Mesenchymal stem cell (in vitro differentiated cells and primary cell): Measurements from ENCODE around the gene RHOC.

ENCODE experiments used
- DNase-seq: peaks from one replicate; pipeline ENCODE4 v3.0.0-alpha.2; 2013
- H2AFZ ChIP-seq: one replicate; pipeline ENCODE4 v1.6.1; 2013; ENCODE audit warnings: low read depth, mild to moderate bottlenecking, control low read depth, inconsistent platforms, low read length, moderate library complexity
- H2AK5ac ChIP-seq: 2 replicates; pipeline ENCODE4 v1.6.1; 2013; ENCODE audit warnings: low read length, moderate library complexity, mild to moderate bottlenecking, inconsistent platforms; ENCODE audit not compliant: severe bottlenecking
- H2BK120ac ChIP-seq: one replicate; pipeline ENCODE4 v1.6.1; 2013; ENCODE audit warnings: low read depth, mild to moderate bottlenecking, inconsistent platforms, low read length, moderate library complexity
- H2BK12ac ChIP-seq, 2 experiments: one replicate each; pipeline ENCODE4 v1.6.1; 2013; ENCODE audit warnings: inconsistent platforms in 2 of 2, low read length in 2 of 2, mild to moderate bottlenecking in 2 of 2, moderate library complexity in 2 of 2, control low read depth in 1 of 2
- H2BK15ac ChIP-seq: one replicate; pipeline ENCODE4 v1.6.1; 2013; ENCODE audit warnings: mild to moderate bottlenecking, low read depth, inconsistent platforms; ENCODE audit not compliant: poor library complexity, severe bottlenecking
- H2BK5ac ChIP-seq: 2 replicates; pipeline ENCODE4 v1.6.1; 2013; ENCODE audit warnings: low read depth, mild to moderate bottlenecking, low read length, control low read depth, inconsistent platforms; ENCODE audit not compliant: poor library complexity, severe bottlenecking
- H3K14ac ChIP-seq, 2 experiments: one replicate each; pipeline ENCODE4 v1.6.1; 2013; ENCODE audit warnings: inconsistent platforms in 2 of 2, low read length in 2 of 2, control low read depth in 1 of 2, mild to moderate bottlenecking in 1 of 2, moderate library complexity in 1 of 2
- H3K18ac ChIP-seq, 2 experiments: one replicate each; pipeline ENCODE4 v1.6.1; 2013; ENCODE audit warnings: inconsistent platforms in 2 of 2, low read length in 2 of 2, control low read depth in 1 of 2, low read depth in 1 of 2, mild to moderate bottlenecking in 1 of 2
- H3K23ac ChIP-seq, 2 experiments: one replicate each; pipeline ENCODE4 v1.6.1; 2013; ENCODE audit warnings: inconsistent platforms in 2 of 2, low read length in 2 of 2, mild to moderate bottlenecking in 2 of 2, moderate library complexity in 2 of 2, control low read depth in 1 of 2
- H3K27ac ChIP-seq: 2 replicates; pipeline ENCODE4 v1.5.1; 2013; ENCODE audit warnings: mild to moderate bottlenecking, moderate library complexity, low read length, control low read depth, inconsistent platforms; ENCODE audit not compliant: poor library complexity, severe bottlenecking
- H3K27me3 ChIP-seq, 2 experiments: 2 replicates each; pipeline versions ENCODE4 v1.6.1 to v1.7.0; 2013; ENCODE audit warnings: low read length in 2 of 2, mild to moderate bottlenecking in 2 of 2, moderate library complexity in 2 of 2, control low read depth in 1 of 2, inconsistent platforms in 1 of 2; ENCODE audit not compliant: control insufficient read depth in 1 of 2, insufficient read depth in 1 of 2
- H3K36me3 ChIP-seq, 2 experiments: 2 replicates each; pipeline versions ENCODE4 v1.6.1 to v1.7.0; 2013; ENCODE audit warnings: low read length in 2 of 2, control low read depth in 1 of 2, inconsistent platforms in 1 of 2, low read depth in 1 of 2, mild to moderate bottlenecking in 1 of 2; ENCODE audit not compliant: insufficient read depth in 2 of 2, control insufficient read depth in 1 of 2
- H3K4ac ChIP-seq, 2 experiments: one replicate each; pipeline ENCODE4 v1.6.1; 2013; ENCODE audit warnings: inconsistent platforms in 2 of 2, low read length in 2 of 2, mild to moderate bottlenecking in 2 of 2, moderate library complexity in 2 of 2, control low read depth in 1 of 2, low read depth in 1 of 2
- H3K4me1 ChIP-seq: 2 replicates; pipeline ENCODE4 v1.6.1; 2013; ENCODE audit warnings: low read depth, low read length, control low read depth; ENCODE audit not compliant: control insufficient read depth, insufficient read depth
- H3K4me2 ChIP-seq: 2 replicates; pipeline ENCODE4 v1.6.1; 2013; ENCODE audit warnings: low read length, mild to moderate bottlenecking, inconsistent platforms; ENCODE audit not compliant: poor library complexity, severe bottlenecking
- H3K4me3 ChIP-seq, 2 experiments: 2 replicates each; pipeline versions ENCODE4 v1.5.1 to v1.7.0; 2013; ENCODE audit warnings: low read length in 2 of 2, mild to moderate bottlenecking in 2 of 2, control low read depth in 1 of 2, low read depth in 1 of 2; ENCODE audit not compliant: insufficient read depth in 1 of 2
- H3K79me1 ChIP-seq: replicated peaks from 2 replicates; pipeline ENCODE4 v1.6.1; 2013; ENCODE audit warnings: mild to moderate bottlenecking, control low read depth, low read length, inconsistent platforms; ENCODE audit not compliant: poor library complexity, severe bottlenecking
- H3K9ac ChIP-seq: 2 replicates; pipeline ENCODE4 v1.7.0; 2013; ENCODE audit warnings: mild to moderate bottlenecking, low read length, moderate library complexity
- H3K9me3 ChIP-seq: 2 replicates; pipeline ENCODE4 v1.7.0; 2013; ENCODE audit warnings: mild to moderate bottlenecking, low read length; ENCODE audit not compliant: control insufficient read depth
- H4K8ac ChIP-seq: one replicate; pipeline ENCODE4 v1.6.1; 2013; ENCODE audit warnings: inconsistent platforms, mild to moderate bottlenecking, low read length, moderate library complexity
- H4K91ac ChIP-seq: one replicate; pipeline ENCODE4 v1.6.1; 2013; ENCODE audit warnings: mild to moderate bottlenecking, low read length, inconsistent platforms
- WGBS: methylation state at CpG from one replicate; pipeline ENCODE4 v1.1.7; 2013; ENCODE audit warnings: mixed read lengths; 5-methylcytosine and 5-hydroxymethylcytosine counted together

RHOC gene

DNA sequence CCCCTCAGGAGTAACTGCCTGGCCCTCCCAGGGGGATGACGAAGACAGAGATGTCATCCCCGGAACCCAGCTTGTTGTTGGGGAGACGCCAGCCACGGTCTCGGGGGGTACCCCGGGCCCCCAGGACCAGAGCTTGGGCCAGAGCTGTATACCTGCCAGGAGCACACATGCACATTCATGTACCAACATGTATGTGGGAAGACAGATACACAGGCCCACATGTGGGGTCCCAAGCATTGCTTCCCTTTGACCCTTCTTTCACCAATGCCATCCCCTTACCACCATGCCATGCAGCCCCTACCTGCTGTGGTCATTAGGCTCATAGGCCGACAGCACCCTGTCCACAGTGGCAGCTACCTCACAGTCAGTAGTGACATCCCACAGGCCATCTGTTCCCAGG, 3.2 kb upstream of the RHOC start:
- Histone ChIP-seq H3K36me3 (peaks cover 0 to 12% of the 10 kb centered on the region in 2 experiments), H2AK5ac (no peak overlapping the region), H3K23ac (peak overlapping the region in 1 of 2 experiments; percentile 10), H3K9ac (no peak overlapping the region), H2AFZ (no peak overlapping the region), H3K27me3 (peaks cover 0 to 6% of the 10 kb centered on the region in 2 experiments), H3K4me3 (no peak overlapping the region), H4K91ac (no peak overlapping the region), H3K27ac (no peak overlapping the region), H2BK15ac (no peak overlapping the region), H3K4ac (no peak overlapping the region), H3K18ac (no peak overlapping the region), H3K4me1 (peaks cover 23% of the 10 kb centered on the region), H4K8ac (no peak overlapping the region), H3K9me3 (no peaks in the 10 kb centered on the region), H3K79me1 (peaks cover 1% of the 10 kb centered on the region), H2BK120ac (no peak overlapping the region), H2BK12ac (no peak overlapping the region), H3K14ac (no peak overlapping the region), H3K4me2 (no peak overlapping the region), H2BK5ac (no peak overlapping the region)
- 95% methylated on average over 7 of the region's 7 CpGs for WGBS
- DNase-seq, result no peak

GRCh38 chr1:112708489-112708888, 1.6 kb upstream of the RHOC start:
- Histone ChIP-seq H2BK12ac (no peak overlapping the region), H3K9ac (no peak overlapping the region), H4K91ac (no peak overlapping the region), H3K14ac (no peak overlapping the region), H2AFZ (no peak overlapping the region), H3K27ac (no peak overlapping the region), H3K23ac (no peak overlapping the region), H3K36me3 (peaks cover 6 to 18% of the 10 kb centered on the region in 2 experiments), H3K4me2 (no peak overlapping the region), H3K4me3 (no peak overlapping the region), H3K79me1 (peaks cover 1% of the 10 kb centered on the region), H2BK120ac (no peak overlapping the region), H2BK15ac (no peak overlapping the region), H3K4me1 (peaks cover 25% of the 10 kb centered on the region), H2AK5ac (no peak overlapping the region), H3K4ac (no peak overlapping the region), H3K27me3 (peaks cover 0 to 4% of the 10 kb centered on the region in 2 experiments), H4K8ac (no peak overlapping the region), H2BK5ac (no peak overlapping the region), H3K9me3 (no peaks in the 10 kb centered on the region), H3K18ac (no peak overlapping the region)
- WGBS, result 100% methylated on average over 2 of the region's 3 CpGs
- DNase-seq, result no peak

DNA sequence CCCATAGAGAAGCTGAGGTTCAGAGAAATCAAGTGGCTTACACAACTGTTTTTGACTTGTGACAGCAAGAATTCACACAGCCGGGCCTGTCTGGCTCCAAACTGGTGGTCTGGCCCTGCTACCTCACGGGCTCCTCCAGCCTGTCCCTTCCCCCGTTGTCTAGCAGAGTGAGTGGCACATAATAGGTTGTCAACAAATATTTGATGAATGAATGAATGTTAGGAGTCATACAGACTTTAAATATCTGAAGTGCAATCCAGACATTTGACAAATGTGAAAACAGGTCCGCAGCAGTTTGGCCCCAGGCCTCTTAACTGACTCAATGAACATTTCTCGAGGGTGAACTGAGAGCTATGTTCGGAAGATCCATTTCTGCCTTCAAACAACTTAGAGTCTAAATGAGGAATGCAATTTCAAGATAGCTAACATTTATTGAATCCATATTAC, 1.1 kb upstream of the RHOC start:
- Histone ChIP-seq H3K79me1 (peaks cover 1% of the 10 kb centered on the region), H3K4ac (no peak overlapping the region), H3K4me3 (peak overlapping the region in 1 of 2 experiments; percentile 90), H3K14ac (no peak overlapping the region), H3K4me1 (peaks cover 26% of the 10 kb centered on the region), H3K9ac (peak overlapping the region; percentile 88), H4K8ac (no peak overlapping the region), H4K91ac (no peak overlapping the region), H3K27ac (no peak overlapping the region), H2BK5ac (no peak overlapping the region), H3K9me3 (no peaks in the 10 kb centered on the region), H2BK120ac (no peak overlapping the region), H2BK15ac (no peak overlapping the region), H3K4me2 (peak overlapping the region; percentile 20), H2BK12ac (no peak overlapping the region), H3K23ac (no peak overlapping the region), H3K36me3 (peaks cover 10 to 22% of the 10 kb centered on the region in 2 experiments), H3K18ac (no peak overlapping the region), H3K27me3 (no peaks in the 10 kb centered on the region), H2AK5ac (peak overlapping the region; percentile 34), H2AFZ (no peak overlapping the region)
- no peak for DNase-seq
- 78% methylated on average over 6 of the region's 6 CpGs for WGBS

- Histone ChIP-seq H3K27ac (peak overlapping the region; percentile 69), H3K23ac (no peak overlapping the region), H3K4me2 (peak overlapping the region; percentile 71), H3K9me3 (no peaks in the 10 kb centered on the region), H3K18ac (peak overlapping the region; percentile 76 to 86), H4K8ac (peak overlapping the region; percentile 56), H3K4ac (peak overlapping the region in 1 of 2 experiments; percentile 87), H2BK12ac (peak overlapping the region in 1 of 2 experiments; percentile 43), H3K79me1 (peaks cover 1% of the 10 kb centered on the region), H3K36me3 (peaks cover 16 to 28% of the 10 kb centered on the region in 2 experiments), H3K9ac (peak overlapping the region; percentile 88), H2BK120ac (peak overlapping the region; percentile 90), H4K91ac (peak overlapping the region; percentile 43), H2AFZ (no peak overlapping the region), H2BK15ac (peak overlapping the region; percentile 64), H3K4me3 (peak overlapping the region; percentile 82 to 90), H3K4me1 (peaks cover 32% of the 10 kb centered on the region), H3K27me3 (no peaks in the 10 kb centered on the region), H2BK5ac (peak overlapping the region; percentile 58), H3K14ac (no peak overlapping the region), H2AK5ac (no peak overlapping the region)
- WGBS, result 4% methylated on average over 42 of the region's 42 CpGs
- peak; percentile 88 for DNase-seq
Observed at GRCh38 chr1:112707221-112708001, 484 bp upstream of the RHOC start.
